ENCODE results near the gene ROBO1.

ROBO1 gene

DNA sequence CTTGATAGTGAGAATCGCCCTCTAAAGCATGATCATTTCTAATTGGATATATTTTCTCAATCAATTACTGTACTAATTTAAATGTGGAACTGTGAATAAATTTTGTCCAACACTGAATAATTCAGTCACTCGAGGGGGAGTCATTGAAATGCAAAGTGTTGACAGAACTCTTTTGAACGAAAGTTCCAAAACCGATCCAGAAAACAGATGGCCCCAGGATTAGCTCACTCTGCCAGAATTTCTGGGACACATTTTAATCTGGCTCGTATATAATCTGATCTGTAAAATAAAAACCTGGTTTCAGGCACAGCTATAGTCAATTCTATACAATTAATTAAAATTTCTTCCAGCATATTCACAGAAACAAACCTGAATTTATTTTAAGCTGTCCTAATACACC lies 580.4 kb downstream of the ROBO1 start:
- H3K79me2 ChIP-seq (ENCODE audit: low read length), result no peaks in the 10 kb centered on the region
- no peak overlapping the region for H3K27ac ChIP-seq (ENCODE audit: low read length)
- H3K9me3 ChIP-seq (replicated peaks; ENCODE audit: insufficient read depth, low read length), result no peaks in the 10 kb centered on the region
- H3K9ac ChIP-seq (ENCODE audit: low read length), result no peak overlapping the region
- no peaks in the 10 kb centered on the region for H3K27me3 ChIP-seq (replicated peaks; ENCODE audit: insufficient read depth, low read length)
- H3K4me1 ChIP-seq (ENCODE audit: low read length), result no peaks in the 10 kb centered on the region
- H3K9me2 ChIP-seq (replicated peaks; ENCODE audit: insufficient read depth, low read length), result no peaks in the 10 kb centered on the region
- no peak for TF ChIP-seq EZH2phosphoT487 (IDR thresholded peaks at IDR 0.05; ENCODE audit: low read length)
- no peak for TF ChIP-seq EZH2 (optimal IDR thresholded peaks at IDR 0.05; ENCODE audit: low read depth, low read length)
- TF ChIP-seq, protein P1, sequence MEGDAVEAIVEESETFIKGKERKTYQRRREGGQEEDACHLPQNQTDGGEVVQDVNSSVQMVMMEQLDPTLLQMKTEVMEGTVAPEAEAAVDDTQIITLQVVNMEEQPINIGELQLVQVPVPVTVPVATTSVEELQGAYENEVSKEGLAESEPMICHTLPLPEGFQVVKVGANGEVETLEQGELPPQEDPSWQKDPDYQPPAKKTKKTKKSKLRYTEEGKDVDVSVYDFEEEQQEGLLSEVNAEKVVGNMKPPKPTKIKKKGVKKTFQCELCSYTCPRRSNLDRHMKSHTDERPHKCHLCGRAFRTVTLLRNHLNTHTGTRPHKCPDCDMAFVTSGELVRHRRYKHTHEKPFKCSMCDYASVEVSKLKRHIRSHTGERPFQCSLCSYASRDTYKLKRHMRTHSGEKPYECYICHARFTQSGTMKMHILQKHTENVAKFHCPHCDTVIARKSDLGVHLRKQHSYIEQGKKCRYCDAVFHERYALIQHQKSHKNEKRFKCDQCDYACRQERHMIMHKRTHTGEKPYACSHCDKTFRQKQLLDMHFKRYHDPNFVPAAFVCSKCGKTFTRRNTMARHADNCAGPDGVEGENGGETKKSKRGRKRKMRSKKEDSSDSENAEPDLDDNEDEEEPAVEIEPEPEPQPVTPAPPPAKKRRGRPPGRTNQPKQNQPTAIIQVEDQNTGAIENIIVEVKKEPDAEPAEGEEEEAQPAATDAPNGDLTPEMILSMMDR (IDR thresholded peaks at IDR 0.05; ENCODE audit: low read length), result no peak
- no peak for DNase-seq
- H4K20me1 ChIP-seq (ENCODE audit: insufficient read depth, low read length), result no peaks in the 10 kb centered on the region
- no peaks in the 10 kb centered on the region for H3K36me3 ChIP-seq (replicated peaks; ENCODE audit: insufficient read depth, low read length)
- no peak overlapping the region for H3K4me3 ChIP-seq (ENCODE audit: low read length)
- no peaks in the 10 kb centered on the region for H3F3A ChIP-seq (ENCODE audit: insufficient read depth, low read length)
- H2AFZ ChIP-seq (ENCODE audit: low read length), result no peak overlapping the region
- no peak overlapping the region for H3K4me2 ChIP-seq (ENCODE audit: low read depth, low read length)

DNA sequence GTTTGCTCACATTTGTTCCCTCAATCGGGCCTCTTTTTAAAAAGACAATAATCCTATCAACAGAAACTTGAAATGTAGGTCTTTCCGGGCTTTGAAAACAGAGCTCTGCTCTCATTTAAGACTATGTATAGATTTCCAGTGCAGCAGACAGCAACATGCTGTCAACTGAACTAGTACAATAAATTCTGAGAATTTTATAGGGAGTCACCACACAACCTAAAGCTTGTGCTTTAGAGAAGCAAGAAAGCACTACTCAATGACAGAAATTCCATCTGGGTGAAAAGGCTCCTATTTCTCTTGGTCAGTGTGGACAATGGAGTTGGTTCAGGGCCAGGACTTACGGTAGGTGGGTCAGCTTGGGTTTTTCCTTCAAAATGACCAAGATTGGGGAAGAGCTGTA lies 583.5 kb downstream of the ROBO1 start:
- Histone ChIP-seq H3K9me3 (replicated peaks; ENCODE audit: insufficient read depth, low read length) (no peaks in the 10 kb centered on the region), H3K9ac (ENCODE audit: low read length) (no peak overlapping the region), H3F3A (ENCODE audit: insufficient read depth, low read length) (no peaks in the 10 kb centered on the region), H3K4me1 (ENCODE audit: low read length) (no peaks in the 10 kb centered on the region), H3K79me2 (ENCODE audit: low read length) (no peaks in the 10 kb centered on the region), H3K27ac (ENCODE audit: low read length) (no peak overlapping the region), H3K36me3 (replicated peaks; ENCODE audit: insufficient read depth, low read length) (no peaks in the 10 kb centered on the region), H3K4me3 (ENCODE audit: low read length) (no peak overlapping the region), H3K4me2 (ENCODE audit: low read depth, low read length) (no peak overlapping the region), H3K9me2 (replicated peaks; ENCODE audit: insufficient read depth, low read length) (no peaks in the 10 kb centered on the region), H4K20me1 (ENCODE audit: insufficient read depth, low read length) (no peaks in the 10 kb centered on the region), H2AFZ (ENCODE audit: low read length) (no peak overlapping the region), H3K27me3 (replicated peaks; ENCODE audit: insufficient read depth, low read length) (no peaks in the 10 kb centered on the region)
- DNase-seq, result no peak
- TF ChIP-seq EZH2phosphoT487 (IDR thresholded peaks at IDR 0.05; ENCODE audit: low read length) (no peak), EZH2 (optimal IDR thresholded peaks at IDR 0.05; ENCODE audit: low read depth, low read length) (no peak)
- TF ChIP-seq, protein P1 (IDR thresholded peaks at IDR 0.05; ENCODE audit: low read length), result no peak

DNA sequence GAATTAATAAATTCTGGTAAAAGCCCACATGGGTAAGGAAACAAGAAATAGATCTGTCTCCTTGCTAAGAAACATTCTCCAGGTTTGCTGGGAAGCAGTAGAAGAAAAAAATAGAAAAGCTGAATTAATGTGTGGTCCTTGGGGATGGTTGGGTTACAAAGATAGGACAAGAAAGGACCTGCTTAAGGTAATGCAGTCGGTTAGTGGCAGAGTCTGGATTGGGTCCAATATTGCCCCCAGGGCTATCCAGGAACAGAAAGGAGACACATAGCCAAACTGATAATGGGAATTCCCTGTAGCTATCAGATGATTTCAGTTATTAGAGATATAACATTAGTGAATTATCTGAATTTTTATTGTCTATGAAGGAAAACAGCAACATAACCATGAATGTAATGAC lies 584.3 kb downstream of the ROBO1 start:
- Histone ChIP-seq H3K36me3 (replicated peaks; ENCODE audit: insufficient read depth, low read length) (no peaks in the 10 kb centered on the region), H4K20me1 (ENCODE audit: insufficient read depth, low read length) (no peaks in the 10 kb centered on the region), H3K4me3 (ENCODE audit: low read length) (no peak overlapping the region), H3K9me2 (replicated peaks; ENCODE audit: insufficient read depth, low read length) (no peaks in the 10 kb centered on the region), H3K27ac (ENCODE audit: low read length) (no peak overlapping the region), H2AFZ (ENCODE audit: low read length) (no peak overlapping the region), H3K27me3 (replicated peaks; ENCODE audit: insufficient read depth, low read length) (no peaks in the 10 kb centered on the region), H3K9me3 (replicated peaks; ENCODE audit: insufficient read depth, low read length) (no peaks in the 10 kb centered on the region), H3K4me1 (ENCODE audit: low read length) (no peaks in the 10 kb centered on the region), H3K79me2 (ENCODE audit: low read length) (no peaks in the 10 kb centered on the region), H3K9ac (ENCODE audit: low read length) (no peak overlapping the region), H3K4me2 (ENCODE audit: low read depth, low read length) (no peak overlapping the region), H3F3A (ENCODE audit: insufficient read depth, low read length) (no peaks in the 10 kb centered on the region)
- no peak for DNase-seq
- TF ChIP-seq EZH2phosphoT487 (IDR thresholded peaks at IDR 0.05; ENCODE audit: low read length) (no peak), EZH2 (optimal IDR thresholded peaks at IDR 0.05; ENCODE audit: low read depth, low read length) (no peak)
- TF ChIP-seq, protein P1 (IDR thresholded peaks at IDR 0.05; ENCODE audit: low read length), result no peak

All from MM.1S (cell line).